HG02981 (cell line): ENCODE results near the gene VAPB.

Experiments used
- ATAC-seq: cut with Tn5 transposase; IDR thresholded peaks from one replicate; pipeline ENCODE4 v1.9.1; 2021; ENCODE audit warnings: mild to moderate bottlenecking, moderate library complexity; ENCODE audit not compliant: unreplicated experiment

Gene VAPB

DNA sequence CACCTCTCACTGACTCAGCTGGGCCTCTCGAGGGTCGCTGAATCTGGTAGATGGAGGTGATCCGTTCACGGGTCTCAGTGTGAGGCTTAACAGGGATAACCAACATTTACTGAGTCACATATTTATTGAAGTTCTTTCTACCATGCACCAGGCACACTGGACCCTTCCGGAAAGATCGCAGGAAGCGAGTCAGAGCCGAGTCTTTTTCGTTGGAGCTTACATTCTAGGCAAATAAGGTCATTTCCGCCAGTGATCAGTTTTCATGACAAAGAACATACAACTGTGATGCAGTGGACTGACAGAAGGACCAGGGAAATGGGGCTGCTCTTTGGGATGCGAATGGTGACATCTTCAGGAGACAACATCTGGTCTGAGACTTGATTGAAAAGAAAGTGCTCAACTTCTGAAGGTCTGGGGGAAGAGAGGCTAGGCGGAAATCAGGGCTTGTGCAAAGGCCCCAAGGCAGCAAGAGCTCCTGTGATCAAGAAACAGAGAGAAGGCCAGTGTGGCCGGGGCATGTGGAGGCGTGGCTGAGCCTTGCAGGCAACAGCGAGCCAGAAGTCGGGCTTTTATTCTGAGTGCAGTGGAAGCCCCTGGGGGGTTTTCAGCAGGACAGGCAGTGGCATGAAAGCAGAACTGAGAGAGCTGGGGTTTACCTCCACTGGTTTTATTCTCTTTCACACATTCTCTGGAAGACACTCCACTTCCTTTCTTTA lies 69.5 kb downstream of the VAPB start:
- peak; percentile 96 for ATAC-seq

DNA sequence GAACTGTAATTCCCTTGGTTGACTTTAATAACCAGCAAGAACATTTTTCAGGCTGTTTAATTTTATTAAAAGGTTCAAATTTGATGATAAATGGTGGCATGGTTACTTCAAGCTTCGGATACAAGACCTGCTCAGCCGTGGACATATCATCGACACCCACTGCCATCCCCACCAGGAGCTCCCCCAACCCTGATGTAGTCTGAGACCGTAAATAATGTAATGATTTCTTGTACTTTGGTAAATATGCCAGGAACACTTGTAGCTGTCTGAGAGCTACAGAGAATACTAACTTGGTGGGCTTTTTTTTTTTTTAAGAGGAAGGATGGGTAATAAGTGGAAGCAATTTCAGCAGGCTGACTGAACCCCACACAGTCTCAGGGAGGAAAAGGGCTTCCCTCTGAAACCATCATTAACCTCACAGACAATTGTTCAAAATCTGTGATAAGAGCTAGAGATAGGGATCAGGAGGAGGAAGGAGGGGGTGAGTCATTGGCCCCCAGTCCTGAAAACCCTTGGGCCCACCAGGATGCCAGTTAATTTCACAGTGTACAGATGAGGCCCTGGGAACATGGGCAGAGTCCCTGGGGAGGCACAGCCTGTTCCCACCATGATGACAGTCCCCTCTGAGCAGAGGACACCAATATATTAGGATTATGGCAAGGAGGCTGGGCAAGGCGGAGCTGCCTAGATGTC lies 70.2 kb downstream of the VAPB start:
- ATAC-seq: peak; percentile 17

DNA sequence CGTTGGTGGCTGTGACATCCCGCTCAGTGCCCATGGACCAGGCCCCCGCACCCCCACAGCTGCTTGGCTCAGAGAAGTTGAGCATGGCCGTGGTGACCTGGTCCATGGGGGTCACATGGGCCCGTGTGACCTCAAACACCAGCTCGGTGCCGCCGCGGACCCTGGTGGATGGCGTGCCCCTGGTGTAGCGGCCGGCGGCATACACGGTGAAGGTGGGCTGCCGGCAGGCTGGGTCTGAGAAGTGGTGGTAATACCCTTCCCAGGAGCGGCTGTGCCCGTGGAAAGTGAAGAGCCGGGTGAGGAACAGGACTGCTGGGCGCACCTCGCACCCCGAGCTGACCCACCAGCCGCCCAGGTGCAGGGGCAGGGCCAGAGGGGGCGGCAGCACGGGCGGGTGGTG lies 72.1 kb downstream of the VAPB start:
- no peak for ATAC-seq

DNA sequence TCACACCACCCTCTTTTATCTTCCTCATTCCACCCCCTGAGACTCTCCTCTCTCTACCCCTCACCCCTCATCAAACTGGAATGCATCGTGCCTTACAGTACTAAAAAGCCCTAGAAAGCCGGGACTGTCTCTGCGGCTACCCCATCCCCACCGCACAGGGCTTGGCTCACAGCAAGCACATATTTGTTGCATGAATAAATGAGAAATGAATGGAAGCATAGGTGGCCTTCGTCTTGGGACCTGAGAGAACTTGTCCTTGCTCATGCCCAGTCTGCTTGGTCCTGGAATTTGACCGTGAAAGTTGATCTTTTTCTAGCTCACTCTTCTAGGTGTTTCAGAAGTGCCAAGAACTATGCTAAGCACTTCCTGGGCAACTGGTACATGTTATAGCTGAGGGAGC lies 72.9 kb downstream of the VAPB start:
- no peak for ATAC-seq

DNA sequence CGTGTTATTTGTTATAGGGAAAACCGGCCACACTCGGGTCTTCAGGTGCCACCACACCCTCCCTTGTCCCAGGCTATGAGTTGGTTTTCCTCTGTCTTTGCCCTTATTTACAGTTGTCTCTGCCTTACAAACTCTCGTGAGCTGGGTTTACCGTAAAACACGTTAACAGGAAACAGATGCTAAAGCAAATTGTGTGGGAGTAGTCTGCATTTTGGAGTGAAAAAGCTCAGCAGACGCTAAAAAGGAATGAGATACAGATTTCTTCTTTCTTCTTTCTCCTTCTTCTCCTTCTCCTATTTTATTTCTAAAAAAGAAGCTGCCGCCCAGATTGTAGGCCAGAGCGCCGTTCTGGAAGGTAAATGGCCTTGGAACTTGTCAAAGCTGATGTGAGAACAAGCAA lies 74.2 kb downstream of the VAPB start:
- ATAC-seq: no peak

DNA sequence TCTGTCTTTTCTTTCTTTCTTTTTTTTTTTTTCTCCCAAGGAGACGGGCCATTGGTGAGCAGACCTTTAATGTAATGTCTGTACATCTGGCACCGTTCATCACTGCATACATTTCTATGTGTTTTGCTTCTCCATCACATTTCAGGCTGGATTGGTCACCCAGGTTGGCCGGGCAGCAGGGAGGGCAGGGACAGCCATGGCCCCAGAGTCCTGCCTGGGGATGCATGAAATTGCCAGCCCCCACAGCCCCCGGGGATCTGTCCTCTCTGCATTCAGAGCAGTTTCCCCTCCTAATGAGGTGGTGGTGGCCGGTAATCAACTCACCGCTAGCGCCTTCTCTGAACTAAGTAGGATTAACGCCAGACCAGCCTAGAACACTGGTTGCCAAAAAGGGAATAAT lies 75.8 kb downstream of the VAPB start:
- ATAC-seq: no peak

DNA sequence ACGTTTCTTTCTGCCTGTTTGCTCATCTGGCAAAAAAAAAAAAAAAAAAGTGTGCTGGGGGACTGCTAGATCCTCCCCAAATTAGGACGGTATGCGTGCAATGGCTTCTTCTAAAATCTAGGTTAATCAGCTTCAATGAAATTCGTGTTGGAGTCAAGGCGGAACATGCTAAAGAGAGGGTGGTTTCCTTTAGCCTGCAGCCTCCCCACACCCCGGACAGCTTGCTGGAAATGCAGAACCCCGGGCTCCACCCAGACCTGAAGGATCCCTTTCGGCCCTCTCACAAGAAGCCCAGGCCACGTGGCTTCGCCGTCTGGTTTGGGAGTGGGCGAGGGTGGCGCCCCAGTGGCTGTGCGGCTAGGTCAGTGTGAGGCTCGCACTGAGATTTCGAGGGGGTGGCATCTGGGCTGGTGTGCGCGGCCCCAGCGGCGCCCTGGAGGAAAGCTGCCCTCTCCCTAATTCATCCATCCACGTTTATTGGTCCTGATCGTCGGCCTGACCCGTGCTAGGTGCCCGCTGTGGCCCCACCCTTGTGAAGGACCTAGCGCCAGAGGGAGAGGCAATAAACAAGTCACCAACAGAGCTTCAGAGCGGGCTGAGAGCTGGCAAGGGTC lies 77.2 kb downstream of the VAPB start:
- no peak for ATAC-seq

DNA sequence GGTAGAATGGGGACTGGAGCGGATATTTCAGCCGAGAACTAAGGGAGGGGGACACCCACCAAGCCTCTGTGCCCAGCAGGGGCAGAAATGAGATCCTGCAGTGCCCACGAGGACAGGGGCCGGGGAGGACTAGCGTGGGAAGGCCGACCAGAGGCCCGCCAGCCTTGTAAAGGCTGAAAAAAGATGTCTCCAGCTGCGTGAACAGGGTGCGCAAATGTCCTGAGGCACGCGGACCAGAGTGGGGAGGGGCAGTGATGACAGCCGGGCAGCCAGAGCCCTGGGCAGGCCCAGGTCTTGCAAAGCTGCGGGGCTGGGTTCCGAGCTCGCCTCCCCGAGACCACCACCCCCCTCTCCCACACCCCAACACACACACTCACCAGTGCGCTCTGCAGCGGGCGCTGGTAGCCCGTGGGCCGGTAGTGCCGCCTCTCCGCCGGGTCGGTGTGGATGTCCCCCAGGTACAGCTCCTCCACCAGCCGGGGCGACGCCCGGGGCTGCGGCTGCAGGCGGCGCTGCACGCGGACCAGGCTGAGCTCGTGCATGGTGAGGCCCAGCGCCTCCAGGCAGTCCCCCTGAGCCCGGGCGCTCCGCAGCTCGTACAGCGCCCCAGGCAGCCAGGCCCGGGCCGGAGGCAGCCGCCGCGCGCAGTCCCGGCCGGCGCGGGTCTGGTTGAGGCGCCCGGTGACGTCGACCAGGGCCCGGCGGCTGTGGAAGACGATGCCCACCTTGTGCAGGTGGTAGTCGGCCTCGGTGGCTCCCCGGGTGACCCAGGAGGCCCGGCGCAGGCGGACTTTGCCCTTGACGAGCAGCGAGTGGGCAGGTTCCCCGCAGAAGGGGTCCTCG lies 77.9 kb downstream of the VAPB start:
- ATAC-seq: no peak

DNA sequence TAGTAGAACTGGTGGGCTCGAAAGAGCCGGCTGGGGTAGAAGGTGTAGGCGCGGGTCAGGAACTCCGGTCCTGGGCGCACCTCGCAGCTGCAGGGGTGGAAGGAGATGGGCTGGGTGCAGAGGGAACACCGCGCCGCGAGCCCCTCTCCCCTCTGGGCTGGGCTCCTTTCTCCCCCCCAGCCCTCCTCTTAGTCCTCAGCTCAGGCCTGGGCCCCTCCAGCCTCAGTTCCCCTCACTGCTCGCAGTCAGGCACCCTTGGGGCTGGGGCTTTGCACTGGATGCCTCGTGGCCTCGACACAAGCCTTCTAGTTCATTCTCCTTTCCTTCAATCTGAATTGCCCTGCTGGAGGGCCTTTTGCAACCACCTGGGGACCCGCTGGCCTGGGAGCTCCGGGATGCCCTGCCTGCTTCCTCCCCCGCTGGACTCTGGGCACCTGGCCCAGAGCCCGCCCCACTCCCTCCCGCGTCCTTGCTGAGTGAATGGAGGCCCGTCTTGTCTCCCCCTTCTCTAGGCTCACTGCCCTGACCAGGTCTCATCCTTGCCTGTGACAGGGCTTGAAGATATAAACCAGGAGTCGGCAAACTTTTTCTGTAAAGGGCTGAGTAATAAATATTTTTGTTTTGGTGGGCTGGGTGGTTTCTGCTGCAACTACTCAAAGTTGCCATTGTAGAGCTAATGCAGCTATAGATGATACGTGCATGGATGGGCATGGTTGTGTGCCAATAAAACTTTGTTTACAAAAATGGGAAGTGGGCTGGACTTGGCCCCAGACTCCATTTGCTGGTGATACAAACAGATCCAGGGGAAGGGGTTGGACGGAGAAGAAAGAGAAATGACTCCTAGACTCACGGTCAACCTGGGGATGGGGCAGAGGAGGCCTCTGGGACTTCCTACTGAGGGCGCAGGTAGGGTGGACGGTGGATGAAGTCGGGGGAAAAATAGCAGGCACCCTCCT lies 78.8 kb downstream of the VAPB start:
- no peak for ATAC-seq

DNA sequence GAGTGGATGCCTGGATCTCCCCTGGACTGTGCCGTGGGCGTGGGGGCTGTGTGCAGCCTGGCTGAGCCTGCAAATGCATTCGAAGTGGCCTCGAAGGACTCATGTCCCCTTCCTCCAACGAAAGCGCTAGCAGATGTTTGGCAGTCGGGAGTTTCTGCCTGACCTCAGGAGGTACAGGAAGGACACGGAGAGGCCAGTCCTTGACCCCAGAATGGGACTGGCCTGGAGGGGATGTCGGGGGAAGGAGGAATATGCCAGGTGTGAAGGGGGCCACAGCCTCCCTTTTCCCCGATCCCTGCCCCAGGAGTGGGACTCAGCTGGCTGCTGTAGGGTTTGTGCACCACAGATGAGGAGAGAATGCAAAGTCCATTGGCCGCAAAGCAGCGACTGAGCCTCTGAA lies 80.6 kb downstream of the VAPB start:
- no peak for ATAC-seq

DNA sequence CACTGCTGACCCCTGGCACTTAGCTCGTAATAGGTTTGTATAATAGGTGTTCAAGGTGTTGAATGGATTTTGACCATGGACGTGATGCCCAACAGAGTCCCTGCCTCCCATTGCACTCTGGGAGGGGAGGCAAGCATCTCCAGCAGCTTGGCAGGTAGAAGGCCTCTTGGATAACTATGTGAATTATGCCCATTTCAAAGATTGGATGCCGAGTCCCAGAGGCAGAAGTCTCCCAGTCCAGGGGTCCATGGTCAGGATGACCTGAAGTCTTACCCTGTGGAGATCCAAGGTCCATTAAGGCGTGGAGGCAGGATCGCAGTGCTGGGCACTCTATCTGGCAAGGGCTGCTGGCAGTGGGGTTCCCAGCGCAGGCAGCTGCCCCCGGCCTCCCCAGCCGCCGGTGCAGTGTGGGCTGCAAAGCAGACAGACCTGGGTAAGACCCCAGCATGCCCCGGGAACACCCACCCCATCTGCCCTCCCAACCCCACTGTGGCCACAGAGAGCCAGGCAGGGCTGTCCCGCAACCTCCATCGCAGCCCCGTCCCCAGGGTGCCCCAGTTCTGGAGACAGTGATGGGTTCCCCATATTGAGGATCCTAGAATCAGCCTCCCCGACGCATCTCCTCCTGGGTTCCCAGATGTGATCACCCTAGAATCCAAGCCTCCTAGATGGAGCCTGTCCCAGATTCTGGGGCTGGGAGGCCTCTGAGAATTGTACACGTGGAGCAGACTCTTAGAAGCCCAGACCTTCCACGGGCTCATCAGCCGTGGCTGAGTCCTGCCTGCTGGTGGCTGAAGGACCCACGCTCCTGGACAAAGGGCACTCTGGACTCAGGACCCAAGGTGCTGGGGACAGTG lies 81.5 kb downstream of the VAPB start:
- ATAC-seq: no peak

DNA sequence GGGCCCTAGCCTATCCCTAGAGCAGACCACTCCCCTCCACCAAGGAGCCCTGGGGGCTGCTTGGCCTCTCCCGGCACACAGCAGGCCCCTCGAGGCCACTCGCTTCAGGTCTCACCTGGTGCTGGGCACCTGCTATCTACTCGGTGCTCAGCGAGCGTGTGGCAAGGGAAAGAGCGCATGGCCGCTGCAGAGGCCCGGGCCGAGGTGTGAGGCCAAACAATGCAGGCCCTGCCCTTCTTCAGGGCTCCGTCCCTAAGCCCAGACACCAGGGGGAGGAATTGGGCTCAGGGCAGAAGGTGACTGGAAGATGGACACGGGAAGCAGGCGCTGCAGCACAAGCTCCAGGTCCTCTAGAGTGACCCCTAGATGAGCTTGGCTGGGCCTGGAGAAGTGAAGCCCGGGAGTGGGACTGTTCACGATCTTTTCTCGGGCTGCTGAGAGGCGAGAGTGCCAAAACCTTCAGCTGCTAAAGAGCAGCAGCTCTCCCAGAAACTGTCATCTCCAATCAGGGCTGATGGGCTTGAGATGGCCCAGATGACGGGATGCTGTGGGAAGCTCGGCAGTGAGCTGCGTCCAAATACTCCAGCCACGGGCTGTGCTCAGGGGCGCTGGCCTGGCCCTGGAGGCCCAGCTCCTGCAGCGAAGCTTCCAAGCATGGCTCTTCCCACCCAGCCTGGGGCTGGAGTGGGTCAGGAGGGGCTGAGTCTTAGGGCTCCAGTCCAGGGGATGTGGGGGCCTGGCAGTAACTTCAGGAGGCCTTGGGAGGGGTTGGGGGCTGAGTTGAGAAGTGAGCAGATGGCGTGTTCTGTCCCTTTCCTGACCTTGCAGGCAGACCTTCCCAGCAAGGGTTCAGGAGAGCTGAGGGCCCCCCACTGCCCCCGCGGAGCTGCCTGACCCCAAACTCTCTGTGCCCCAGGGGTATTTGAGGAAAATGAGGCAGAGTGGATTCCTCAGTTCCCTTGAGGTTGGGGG lies 82.5 kb downstream of the VAPB start:
- no peak for ATAC-seq

DNA sequence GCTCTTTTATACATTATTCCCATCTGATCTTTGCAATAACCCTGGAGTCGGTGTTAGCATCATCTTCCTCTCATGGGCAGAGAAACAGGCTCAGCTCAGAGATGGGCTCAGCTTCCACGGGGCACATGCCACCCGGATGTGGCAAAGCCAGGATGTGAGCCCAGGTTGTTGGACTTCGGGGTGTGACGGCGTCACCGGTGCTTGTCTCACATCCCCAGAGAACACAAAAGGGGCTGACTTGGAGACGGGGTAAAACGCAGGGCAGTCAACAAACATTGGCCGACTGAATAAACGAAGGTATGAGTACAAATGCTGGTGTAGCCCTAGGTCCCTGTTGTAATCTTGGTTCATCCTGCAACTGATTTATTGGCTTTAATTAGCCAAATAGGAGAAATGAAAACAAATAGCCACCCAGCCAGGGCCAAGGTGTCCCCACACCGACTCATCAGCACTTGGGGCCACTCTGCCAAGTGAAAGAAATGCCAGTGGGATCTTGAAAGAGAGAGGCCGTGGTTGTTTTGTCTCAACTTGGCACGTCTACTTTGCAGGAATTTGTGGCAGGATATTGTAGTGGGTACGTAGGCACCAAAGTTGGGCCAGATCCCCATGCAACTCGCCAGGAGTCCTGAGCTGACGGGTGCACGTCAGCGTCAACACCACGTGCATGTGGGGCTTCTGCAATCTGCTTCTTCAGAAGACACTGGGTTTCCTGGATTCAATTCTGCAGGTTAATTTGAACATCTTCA lies 83.4 kb downstream of the VAPB start:
- no peak for ATAC-seq

DNA sequence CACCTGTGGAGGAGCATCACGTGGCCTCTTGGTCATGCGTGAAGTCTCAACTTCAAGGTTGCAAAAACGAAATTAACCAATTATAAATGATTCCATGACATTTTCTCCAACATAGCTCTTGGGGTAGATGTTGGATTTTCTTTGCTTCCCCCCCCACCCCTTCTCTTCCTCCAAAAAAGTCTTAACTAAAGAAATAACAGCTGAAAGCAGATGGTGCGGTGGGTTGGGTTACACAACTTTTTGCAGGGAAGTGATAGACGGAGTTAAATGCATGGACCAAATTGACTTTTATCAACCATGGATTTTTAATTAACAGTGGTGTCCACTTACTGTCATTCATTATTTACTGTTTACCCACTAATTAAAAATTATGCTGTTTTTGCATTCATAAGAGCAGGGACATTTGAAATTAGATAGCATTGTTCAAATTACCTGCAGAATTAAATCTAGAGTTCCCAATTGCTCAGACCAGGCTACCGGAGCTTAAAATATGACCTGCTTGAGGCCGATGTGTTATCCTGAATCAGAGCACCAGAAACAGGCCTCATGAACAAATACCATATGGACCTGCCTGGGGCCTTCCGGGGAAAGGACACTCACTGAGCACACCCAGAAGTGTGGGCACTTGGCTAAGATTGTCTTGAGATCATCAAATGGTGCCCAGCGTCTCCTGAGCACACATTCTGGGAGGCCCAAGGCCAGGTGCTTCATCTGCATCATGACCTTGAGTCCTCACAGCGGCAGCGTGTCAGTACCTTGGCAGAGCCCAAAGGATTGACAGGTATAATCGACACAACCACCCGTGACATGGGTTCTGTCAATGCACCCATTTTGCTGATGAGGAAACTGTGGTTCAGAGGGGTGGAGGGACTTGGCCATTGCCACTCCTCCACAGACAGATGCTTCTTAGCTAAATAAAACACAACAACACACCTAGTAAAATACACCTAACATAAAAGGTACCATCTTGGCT lies 84.7 kb downstream of the VAPB start:
- no peak for ATAC-seq

DNA sequence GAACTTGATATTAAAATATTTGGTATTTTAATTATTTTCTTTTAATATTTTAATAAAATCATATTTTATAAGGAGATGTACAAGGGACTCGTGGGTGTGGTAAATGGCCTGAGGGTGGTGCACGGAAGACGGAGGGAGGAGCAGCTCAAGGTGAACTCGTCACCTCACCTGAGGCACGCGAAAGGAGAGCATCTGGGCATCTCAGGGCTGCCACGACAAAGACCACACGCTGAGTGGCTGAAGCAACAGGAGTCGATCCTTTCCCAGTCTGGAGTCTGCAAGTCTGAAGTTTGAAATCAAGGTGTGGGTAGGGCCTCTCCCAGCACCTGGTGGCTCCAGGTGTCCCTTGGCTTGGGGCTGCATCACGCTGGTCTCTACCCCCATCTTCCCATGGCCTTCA lies 86.4 kb downstream of the VAPB start:
- ATAC-seq: no peak

DNA sequence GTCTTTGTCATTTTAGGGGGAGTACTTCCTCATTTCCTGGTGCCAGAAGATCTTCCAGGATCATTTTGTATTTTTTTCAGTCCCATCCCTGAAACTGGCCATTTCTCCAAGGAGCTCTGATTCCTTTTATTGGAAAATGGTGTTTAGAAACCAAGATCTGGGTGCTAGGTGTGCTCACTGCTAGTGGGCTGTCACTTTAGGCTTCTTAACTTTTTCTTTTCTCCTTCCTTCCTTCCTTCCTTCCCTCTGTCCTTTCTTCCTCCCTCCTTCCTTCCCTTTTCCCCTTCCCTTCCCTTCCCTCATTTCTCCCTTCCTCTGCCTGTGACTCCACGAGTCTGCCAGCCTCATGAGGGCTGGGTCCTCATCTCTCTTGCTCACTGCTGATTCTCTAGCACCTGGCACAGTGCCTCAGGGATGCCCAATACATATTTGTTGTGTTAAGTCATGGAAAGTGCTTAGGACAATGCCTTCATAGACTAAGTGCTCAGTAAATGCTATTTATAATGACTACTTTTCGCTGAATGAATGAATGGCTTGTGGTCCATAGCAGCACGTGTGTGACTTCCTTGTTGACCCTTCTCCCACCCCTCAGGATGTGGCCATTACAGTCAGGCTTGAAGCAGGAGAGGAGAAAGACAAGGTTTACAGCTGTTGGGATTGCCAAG lies 89.2 kb downstream of the VAPB start:
- ATAC-seq: no peak
